Measurements from ENCODE around the gene TMOD3. TPM values are rescaled to one million over a fixed set of nuclear protein-coding genes. Genes with fewer than 3 reads are reported as not detected.
"Not testable (repeated sequence)": the region's sequence is repeated elsewhere in the genome, so short reads cannot be mapped to it uniquely, and the experiment has no call there.

Gene TMOD3
- total RNA-seq, 2 donors from 2014 or later = 44.4 to 47.1 TPM

DNA sequence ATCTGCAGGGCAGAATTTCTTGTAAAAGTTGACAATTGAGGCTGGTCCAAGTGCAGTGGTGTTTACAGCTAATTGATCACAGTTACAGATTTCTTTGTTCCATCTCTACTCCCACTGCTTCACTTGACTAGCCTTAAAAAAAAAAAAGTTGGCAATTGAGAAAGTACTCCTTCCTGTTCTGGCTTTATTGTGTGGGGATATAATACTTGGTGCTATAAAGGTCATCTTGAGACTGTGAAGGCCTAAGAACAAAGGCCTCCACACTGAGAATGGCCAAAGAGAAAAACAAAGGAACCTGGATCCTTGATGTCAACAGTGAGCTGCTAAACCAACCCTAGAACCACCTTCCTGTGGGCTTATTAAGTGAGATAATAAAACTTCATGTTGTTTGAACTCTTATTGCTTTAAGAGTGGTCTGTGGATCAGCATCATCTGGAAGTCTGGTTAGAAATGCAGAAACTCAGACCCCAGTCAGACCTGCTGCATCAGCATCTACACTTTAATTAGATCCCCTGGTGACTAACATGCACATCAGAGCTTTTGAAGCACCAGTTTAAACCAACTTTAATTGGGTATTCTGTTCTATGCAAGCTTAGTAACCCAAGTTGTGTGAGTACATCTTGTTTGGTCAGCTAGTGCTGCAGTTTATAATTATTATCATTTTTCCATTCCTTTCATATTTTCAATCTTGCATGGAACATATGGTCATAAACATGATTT lies 55.2 kb downstream of the TMOD3 start:
- no peak for DNase-seq (ENCODE audit: low spot score)
- intact Hi-C loops (cut with DNase I) = no loop called here

DNA sequence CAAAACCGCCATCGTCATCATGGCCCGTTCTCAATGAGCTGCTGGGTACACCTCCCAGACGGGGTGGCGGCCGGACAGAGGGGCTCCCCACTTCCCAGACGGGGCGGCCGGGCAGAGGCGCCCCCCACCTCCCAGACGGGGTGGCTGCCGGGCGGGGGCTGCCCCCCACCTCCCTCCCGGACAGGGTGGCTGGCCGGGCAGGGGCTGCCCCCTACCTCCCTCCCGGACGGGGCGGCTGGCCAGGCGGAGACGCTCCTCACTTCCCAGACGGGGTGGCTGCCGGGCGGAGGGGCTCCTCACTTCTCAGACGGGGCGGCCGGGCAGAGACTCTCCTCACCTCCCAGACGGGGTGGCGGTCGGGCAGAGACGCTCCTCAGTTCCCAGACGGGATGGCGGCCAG lies 56.3 kb downstream of the TMOD3 start:
- intact Hi-C loops (cut with DNase I) = not testable (repeated sequence)

DNA sequence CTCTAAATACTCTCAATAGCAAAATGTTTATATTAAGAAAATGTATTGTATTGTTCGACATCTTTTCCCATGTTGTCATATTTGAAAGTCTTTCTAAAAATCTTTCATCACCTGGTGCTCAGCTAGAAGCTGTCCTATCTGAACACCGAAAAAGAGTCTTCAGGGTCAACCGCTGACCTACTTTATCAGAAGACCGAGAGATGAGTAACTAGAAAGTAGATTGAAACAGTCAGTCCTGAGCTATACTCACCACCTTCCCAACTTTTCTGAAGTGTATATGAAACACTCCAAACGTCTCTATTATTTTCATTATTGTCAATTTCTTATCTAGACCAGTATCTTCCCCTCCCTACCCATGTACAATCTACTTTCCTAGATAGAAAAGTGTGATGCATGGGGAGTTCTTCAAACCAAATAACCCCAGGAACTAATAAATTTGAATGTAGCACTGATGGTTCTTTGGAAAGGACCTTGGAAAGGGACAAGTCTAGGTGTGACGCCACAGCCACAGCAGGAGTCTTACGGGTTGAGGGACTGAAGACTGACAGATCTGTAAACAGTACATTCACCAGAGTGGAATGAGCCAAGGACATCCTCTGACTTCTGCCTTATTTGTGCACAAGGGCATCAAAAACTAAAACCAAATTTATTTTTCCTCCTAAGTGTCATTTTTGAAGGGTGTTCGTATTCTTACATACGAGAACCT lies 58.6 kb downstream of the TMOD3 start:
- intact Hi-C loops (cut with DNase I) = no loop called here
- no peak for DNase-seq (ENCODE audit: low spot score)

More for the DNA sequence above, 56.3 kb downstream of the TMOD3 start:
- peak; percentile 67 for DNase-seq (ENCODE audit: low spot score)

GRCh38 chr15:51888593-51889195 lies 59.2 kb downstream of the TMOD3 start:
- no peak for DNase-seq (ENCODE audit: low spot score)
- intact Hi-C loops (cut with DNase I) = no loop called here

GRCh38 chr15:51889486-51889885 lies 60.0 kb downstream of the TMOD3 start:
- intact Hi-C loops (cut with DNase I) = no loop called here
- DNase-seq (ENCODE audit: low spot score) = no peak

- intact Hi-C loops (cut with DNase I) = no loop called here
- no peak for DNase-seq (ENCODE audit: low spot score)
Measured at GRCh38 chr15:51904421-51904820, 75.0 kb downstream of the TMOD3 start.

DNA sequence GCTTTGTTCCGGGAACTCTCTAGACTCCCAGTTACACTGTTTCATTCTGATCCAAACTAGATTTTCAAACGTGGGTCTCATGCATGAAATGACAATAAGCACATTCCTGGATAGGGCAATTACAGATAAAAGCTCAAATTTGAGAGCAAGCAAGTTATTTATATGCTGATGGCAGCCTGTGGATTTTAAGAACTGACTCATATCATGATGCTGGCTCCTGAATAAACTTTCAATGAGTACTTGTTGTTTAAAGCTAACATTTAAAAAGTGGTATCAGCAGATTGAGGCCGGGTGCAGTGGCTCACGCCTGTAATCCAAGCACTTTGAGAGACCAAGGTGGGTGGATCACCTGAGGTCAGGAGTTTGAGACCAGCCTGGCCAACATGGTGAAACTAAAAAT lies 75.5 kb downstream of the TMOD3 start:
- DNase-seq (ENCODE audit: low spot score) = no peak

GRCh38 chr15:51907136-51907862 lies 77.8 kb downstream of the TMOD3 start:
- DNase-seq (ENCODE audit: low spot score) = no peak
- intact Hi-C loops (cut with DNase I) = no loop called here

More for the DNA sequence above, 75.5 kb downstream of the TMOD3 start:
- intact Hi-C loops (cut with DNase I) = no loop called here

DNA sequence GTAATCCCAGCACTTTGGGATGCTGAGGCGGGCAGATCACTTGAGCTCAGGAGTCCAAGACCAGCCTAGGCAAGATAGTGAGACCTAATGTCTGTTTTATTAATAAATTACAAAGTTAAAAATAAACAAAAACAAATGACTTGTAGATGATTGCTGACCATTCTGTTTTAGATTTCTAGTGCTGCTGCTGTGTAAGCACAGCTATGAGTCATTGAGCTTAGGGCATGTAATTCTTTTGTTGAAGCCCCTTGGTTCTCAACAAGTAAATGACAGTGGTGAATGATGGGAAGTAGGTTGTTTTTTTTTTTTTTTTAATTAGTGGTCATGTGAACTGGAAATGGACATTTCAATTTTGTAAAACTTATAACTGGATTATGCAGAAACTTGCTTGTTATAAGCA lies 78.9 kb downstream of the TMOD3 start:
- no peak for DNase-seq (ENCODE audit: low spot score)
- intact Hi-C loops (cut with DNase I) = no loop called here

- DNase-seq (ENCODE audit: low spot score) = no peak
- intact Hi-C loops (cut with DNase I) = no loop called here
Measured at GRCh38 chr15:51909584-51909983, 80.1 kb downstream of the TMOD3 start.

DNA sequence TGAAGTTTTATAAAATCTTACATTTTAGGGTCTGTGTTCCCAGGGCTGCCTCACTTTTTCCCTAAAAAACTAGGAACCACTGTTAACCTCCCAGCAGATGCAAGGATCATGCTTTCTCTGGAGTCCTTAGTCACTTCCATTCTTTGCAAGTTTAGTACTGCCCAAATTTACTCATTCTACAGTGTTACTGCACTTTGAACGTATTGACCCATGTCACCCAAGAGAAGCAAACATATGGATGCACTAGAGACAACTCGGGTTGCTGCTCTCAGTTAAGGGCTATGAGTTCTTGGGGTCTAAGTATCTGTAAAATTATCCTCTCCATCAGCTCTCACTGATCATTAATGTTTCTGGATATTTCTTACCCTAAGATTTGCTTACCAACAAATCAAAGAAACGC lies 83.1 kb downstream of the TMOD3 start:
- no peak for DNase-seq (ENCODE audit: low spot score)
- intact Hi-C loops (cut with DNase I) = no loop called here

DNA sequence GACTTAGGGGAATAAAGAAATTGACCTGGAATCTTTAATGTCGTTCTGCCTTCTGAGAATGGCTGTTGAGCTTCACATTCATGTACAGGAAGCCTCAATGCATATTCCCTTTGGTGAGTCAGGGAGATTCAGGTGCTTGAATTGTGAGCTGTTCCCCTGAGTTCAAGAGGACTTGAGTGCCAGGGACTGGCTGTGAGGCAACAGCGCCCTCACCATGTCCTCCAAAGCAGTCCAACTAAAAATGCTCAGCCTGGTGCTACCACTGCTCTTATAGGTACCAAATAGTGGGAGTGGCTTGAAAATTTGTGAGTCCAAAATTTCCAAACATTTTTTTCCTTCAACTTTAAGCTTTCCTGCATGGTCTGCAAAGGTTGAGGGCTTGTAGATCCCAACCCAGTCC lies 88.0 kb downstream of the TMOD3 start:
- intact Hi-C loops (cut with DNase I) = no loop called here
- DNase-seq (ENCODE audit: low spot score) = no peak

DNA sequence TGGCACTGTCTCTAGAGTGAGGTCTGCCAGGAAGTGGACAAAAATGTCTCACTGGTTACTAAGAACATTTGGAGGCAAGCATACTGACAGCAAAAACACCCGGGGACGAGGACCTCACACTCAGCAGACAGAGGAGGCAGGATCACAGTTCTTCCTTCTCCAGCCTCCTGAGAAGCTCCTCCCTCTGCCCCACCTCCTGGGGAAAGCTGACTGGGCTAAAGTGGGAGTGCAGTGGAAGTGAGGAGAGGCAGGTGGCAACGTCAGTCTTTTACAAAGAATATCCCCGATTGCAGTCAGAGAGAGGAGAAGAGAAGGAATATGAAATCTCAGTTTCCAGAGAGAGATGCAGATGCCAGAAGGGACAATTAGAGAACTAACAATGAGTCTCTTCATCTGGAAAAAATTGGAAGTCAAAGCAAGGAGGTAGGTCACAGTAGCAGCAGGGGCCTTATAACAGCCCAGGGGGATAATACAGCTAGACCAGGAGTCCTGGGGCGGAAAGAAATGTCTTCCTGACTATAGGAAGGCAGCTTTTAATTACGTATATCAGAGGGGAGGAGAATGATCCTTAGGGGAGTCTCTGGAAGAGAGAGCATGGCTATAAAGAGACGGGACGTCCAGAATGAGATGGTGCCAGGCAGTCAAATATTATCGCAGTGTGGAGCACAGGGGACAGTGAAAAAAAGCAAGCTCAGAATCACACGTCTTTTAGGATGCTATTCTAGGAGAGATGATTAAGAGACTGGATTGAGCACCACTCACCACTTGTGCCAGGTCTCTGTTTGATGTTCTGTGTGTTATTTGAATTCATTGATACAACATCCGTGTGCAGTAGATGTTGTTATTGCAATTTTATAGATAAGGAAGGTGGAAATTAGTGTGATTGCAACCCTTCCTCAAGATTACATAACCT lies 95.0 kb downstream of the TMOD3 start:
- intact Hi-C loops (cut with DNase I) = no loop called here
- no peak for DNase-seq (ENCODE audit: low spot score)

DNA sequence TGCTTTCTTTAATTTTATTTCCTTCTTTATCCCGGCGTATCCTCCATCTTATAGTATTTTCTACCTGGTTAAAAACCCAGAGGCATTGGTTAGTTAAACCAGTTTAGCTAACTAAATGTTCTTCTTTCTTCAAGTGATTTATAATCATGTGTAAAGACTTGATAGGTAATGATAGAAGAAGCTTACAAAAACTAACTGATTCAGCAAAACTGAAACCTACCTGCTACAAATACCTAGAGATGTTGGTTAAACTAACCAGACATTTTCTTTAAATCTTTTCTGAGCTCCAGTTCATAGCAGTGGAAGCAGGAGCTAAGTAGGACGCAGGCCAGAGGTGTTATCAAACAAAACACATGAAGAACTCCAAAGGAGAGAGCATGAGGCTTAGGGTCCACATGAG lies 97.4 kb downstream of the TMOD3 start:
- intact Hi-C loops (cut with DNase I) = no loop called here
- no peak for DNase-seq (ENCODE audit: low spot score)

GRCh38 chr15:51931016-51931415 lies 101.6 kb downstream of the TMOD3 start:
- DNase-seq (ENCODE audit: low spot score) = no peak
- intact Hi-C loops (cut with DNase I) = no loop called here

DNA sequence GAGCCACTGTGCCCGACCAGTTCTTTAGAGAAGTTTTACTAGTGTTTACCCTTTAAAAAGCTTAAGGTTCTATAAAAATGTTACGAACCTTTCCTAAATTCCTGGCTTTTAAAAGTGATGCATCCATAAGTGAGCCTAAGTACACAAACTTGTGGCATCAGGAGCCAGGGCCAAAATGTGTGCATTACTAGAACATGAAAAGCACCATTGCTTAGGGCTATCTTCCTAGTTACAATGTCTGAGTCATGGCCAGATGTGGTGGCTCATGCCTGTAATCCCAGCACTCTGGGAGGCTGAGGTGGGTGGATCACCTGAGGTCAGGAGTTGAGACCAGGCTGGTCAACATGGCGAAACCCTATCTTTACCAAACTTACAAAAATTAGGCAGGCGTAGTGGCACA lies 102.2 kb downstream of the TMOD3 start:
- DNase-seq (ENCODE audit: low spot score) = no peak
- intact Hi-C loops (cut with DNase I) = no loop called here

- DNase-seq (ENCODE audit: low spot score) = no peak
- intact Hi-C loops (cut with DNase I) = no loop called here
Measured at GRCh38 chr15:51932161-51932560, 102.7 kb downstream of the TMOD3 start.

DNA sequence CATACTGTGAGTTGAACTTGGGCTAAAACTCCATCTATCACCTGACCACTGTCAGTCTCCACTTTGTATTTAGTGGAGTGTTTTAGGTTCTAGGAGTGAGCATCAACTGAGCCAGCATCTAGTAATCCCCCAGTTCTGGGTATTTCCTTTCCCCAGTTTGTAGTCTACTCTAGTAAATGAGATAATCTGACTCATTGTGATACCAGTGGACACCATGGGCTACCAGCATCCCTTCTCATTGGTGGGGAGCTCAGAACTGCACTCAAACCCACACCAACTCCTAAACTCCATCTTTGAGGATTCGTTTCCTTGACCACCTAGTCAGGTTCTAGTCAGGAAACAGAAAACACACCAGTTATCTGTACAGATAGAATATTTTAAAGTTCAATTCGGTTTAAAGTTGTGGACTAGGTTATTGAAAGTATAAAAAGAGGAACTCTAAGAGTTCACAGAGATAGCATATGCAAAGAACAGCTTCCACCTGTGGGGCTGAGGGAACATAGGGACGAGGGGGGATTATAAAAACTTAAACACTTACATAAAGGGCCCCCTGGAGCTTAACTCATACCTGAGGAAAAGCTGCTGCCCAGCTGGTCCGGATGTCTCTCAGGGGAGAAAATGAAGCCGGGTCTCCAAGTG lies 106.1 kb downstream of the TMOD3 start:
- intact Hi-C loops (cut with DNase I) = no loop called here
- DNase-seq (ENCODE audit: low spot score) = no peak

- intact Hi-C loops (cut with DNase I) = no loop called here
- no peak for DNase-seq (ENCODE audit: low spot score)
Measured at GRCh38 chr15:51936105-51936478, 106.6 kb downstream of the TMOD3 start.
